ENCODE results near the gene SEMA4C.
A peak's percentile ranks its signal among the peaks of the same experiment; 100 is the strongest.

The SEMA4C gene

GRCh38 chr2:96819128-96819875 is 50.6 kb downstream of the SEMA4C start:
- no peak for TF ChIP-seq CTCF (IDR thresholded peaks at IDR 0.05; ENCODE audit: insufficient read depth, low read depth, low read length, missing control alignments)
- H3K4me3 ChIP-seq (ENCODE audit: low read length), result no peak overlapping the region
- no peak for DNase-seq (ENCODE audit: low read depth)

GRCh38 chr2:96817882-96818281 is 52.0 kb downstream of the SEMA4C start:
- peak overlapping the region; percentile 44 for H3K4me3 ChIP-seq (ENCODE audit: low read length)
- TF ChIP-seq CTCF (IDR thresholded peaks at IDR 0.05; ENCODE audit: insufficient read depth, low read depth, low read length, missing control alignments), result no peak
- DNase-seq (ENCODE audit: low read depth), result no peak

GRCh38 chr2:96816836-96817702 is 52.8 kb downstream of the SEMA4C start:
- no peak for TF ChIP-seq CTCF (IDR thresholded peaks at IDR 0.05; ENCODE audit: insufficient read depth, low read depth, low read length, missing control alignments)
- H3K4me3 ChIP-seq (ENCODE audit: low read length), result peak overlapping the region; percentile 44
- no peak for DNase-seq (ENCODE audit: low read depth)

GRCh38 chr2:96816127-96816835 is 53.6 kb downstream of the SEMA4C start, which contains the start of gene CNNM3:
Gene CNNM3, plus strand, starts transcription at chr2:96816268. Its CDS starts 10 bp downstream, at chr2:96816278.
- peak; percentile 97 for DNase-seq (ENCODE audit: low read depth)
- H3K4me3 ChIP-seq (ENCODE audit: low read length), result peak within 1 kb of the TSS; percentile 60
- peak; percentile 33 for TF ChIP-seq CTCF (IDR thresholded peaks at IDR 0.05; ENCODE audit: insufficient read depth, low read depth, low read length, missing control alignments)

GRCh38 chr2:96815326-96816126 is 54.4 kb downstream of the SEMA4C start:
- peak overlapping the region; percentile 60 for H3K4me3 ChIP-seq (ENCODE audit: low read length)
- TF ChIP-seq CTCF (IDR thresholded peaks at IDR 0.05; ENCODE audit: insufficient read depth, low read depth, low read length, missing control alignments), result no peak
- peak; percentile 58 for DNase-seq (ENCODE audit: low read depth)

GRCh38 chr2:96813656-96814055 is 56.2 kb downstream of the SEMA4C start:
- TF ChIP-seq CTCF (IDR thresholded peaks at IDR 0.05; ENCODE audit: insufficient read depth, low read depth, low read length, missing control alignments), result no peak
- no peak overlapping the region for H3K4me3 ChIP-seq (ENCODE audit: low read length)
- DNase-seq (ENCODE audit: low read depth), result no peak

All from epithelial cell of esophagus (primary cell).